T-helper 1 cell (primary cell): ENCODE data around the gene KRT80.

Experiments used
- DNase-seq, 5 donors: peaks; one replicate each; pipeline ENCODE4 v3.0.0-alpha.2; 2012 to 2020

Gene KRT80

DNA sequence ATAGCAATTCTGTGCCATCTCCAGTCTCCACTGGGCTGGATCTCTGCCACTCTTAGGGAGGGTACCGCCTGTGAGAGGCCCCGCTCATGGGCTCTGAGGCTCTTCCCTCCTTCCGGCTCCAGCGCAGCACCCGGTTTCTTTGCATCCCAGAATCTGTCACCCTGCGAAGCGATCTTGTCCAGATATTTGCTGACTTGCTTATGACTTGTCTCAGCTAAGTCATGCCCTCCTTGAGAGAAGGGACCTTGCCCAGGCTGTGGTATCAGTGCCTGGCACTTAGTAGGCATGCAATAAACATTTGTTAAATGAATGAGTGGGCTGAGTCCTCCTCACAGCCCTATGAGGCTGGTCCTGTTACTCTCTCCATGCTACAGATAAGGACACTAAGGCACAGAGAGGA lies 13.4 kb downstream of the KRT80 start:
- no peak for DNase-seq

DNA sequence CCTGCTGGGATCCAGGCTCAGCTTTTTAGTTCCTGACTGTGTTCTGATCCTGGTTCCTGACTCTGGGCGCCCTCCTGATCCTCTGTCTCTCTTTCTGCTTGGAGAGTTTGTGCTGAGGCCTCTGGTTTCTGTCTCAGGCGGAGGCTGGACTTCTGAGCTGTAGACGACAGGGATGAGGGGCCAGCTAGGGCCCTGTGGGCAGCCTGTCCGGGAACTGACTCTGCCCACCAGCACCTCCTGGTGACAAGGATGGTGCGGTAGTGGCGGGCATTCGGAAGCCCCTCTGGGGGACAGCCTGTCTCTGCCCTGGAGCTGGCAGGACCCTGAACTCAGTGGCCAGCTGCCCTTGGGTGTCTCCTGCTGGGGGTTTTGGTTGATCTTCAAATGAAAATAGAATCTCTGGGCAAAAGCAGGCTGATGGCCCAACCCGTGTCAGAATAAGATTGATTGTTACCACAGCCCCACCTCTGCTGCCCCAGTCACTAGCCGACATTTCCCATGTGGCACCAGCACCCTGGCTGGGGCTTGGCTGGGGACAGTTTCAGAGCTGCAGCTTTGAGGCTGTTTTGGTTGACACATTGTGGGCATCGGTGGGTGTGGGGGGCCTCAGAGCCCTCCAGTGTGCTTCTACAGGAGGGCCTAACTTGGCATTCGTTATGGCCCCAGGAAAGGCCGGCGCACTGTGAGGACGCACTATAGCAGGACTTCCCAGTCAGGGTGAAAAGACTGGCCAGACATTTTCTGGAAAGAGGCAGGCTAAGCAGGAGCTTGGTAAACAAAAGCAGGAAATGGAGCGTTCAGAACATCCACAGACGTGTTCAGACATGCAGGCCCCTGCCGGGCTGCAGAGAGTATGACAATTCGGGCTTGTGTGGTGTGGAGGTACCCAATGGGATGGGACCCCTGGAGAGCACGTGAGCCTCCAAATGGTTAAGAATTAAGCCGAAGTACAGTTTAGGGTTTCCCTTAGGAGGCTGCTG lies 16.2 kb downstream of the KRT80 start:
- no peak for DNase-seq

DNA sequence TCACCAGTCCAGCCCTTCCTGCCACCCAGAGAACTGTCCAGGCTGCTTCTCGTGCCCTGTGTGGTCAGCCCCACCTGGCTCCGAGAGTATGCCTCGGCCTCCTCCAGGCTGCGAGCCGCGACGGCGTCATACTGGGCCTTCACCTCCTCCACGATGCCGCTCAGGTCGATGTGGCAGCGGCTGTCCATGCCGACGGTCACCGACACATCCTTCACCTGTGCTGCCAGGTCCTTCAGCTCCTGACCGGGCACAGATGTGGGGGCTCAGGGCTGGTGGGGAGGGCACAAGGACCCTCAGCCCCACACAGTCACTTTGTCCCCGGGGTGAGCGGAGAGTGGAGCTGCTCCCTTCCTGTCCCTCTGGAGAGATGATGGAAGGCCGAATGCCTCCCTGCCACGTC lies 18.3 kb downstream of the KRT80 start:
- DNase-seq: no peak

DNA sequence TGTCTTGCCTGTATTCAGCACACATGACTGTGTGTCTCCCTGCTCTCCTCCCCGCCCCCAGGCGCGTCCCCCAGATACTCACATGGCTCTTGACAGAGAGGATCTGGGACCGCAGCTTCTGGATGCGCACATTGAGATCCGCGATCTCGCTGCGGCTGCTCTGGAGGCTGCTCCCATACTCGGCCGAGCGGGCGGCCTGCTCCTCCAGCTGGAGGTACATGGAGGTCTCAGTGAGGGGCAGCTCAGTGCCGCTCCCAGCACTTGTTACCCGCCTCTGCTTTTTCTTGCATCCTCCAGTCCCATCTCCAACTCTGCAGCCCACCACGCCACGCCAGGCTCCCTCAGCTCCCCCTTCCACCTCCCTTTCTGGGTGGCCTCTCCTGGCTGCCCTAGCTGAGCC lies 18.9 kb downstream of the KRT80 start:
- DNase-seq: no peak

DNA sequence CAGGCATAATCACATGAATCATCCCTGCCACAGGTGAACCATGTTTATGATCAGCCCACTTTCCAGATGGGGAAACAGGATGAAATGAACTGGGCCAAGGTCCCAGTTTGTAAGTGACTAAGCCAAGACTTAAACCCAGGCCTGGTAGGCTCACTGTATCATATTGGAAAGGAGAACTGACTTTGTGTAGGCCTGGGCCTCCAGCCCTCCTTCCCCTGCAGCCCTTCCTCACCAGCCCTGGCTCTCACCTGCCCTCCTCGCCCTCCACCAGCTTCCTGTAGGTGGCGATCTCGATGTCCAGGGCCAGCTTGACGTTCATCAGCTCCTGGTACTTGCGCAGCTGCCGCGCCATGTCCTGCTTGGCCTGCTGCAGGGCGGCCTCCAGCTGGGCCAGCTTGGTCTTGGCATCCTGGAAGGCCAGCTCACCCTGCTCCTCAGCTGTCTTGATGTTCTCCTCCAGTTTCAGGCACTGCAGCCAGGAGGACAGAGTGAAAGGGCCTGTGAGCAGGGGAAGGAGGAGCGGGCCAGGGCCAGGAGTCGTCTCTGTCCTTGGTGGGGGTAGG lies 19.8 kb downstream of the KRT80 start:
- DNase-seq: no peak

DNA sequence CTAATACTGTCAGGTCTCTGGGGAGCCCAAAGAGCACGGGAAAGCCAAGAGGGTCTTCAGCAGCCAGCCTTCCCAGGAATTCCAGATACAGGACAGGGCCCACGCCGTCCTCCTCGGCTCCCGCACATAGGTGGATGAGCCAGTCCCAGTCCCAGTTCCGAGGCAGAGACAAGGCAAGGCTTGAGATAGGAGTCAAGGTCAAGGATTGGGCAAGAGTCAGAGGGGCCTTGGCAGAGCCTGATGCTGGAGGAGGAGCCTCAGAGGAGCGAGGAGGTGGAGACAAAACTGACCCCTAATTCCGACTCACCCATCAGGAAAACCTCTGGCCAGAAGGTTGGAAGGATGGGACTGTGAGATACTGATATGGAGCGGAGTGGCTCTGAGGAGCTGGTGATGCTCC lies 21.0 kb downstream of the KRT80 start:
- no peak for DNase-seq

DNA sequence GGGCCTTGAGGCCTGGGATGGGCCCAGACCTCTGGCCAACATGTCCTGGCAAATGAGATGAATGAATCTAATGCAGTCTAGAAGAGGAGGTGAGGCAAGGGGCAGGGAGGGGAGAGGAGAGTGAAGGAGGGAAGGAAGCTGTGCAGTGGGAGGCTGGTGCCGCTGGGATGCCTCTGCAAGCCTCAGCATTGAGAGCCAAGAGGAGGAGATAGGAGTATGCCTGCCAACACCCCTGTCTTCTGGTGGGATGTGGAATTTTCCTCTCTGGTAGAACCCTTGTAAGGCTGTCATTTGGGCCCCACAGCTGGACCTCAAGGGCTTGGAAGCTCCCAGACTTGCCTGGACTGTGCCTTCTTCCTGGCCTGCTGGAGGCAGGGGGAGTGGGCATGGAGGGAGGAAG lies 21.9 kb downstream of the KRT80 start:
- DNase-seq: no peak

DNA sequence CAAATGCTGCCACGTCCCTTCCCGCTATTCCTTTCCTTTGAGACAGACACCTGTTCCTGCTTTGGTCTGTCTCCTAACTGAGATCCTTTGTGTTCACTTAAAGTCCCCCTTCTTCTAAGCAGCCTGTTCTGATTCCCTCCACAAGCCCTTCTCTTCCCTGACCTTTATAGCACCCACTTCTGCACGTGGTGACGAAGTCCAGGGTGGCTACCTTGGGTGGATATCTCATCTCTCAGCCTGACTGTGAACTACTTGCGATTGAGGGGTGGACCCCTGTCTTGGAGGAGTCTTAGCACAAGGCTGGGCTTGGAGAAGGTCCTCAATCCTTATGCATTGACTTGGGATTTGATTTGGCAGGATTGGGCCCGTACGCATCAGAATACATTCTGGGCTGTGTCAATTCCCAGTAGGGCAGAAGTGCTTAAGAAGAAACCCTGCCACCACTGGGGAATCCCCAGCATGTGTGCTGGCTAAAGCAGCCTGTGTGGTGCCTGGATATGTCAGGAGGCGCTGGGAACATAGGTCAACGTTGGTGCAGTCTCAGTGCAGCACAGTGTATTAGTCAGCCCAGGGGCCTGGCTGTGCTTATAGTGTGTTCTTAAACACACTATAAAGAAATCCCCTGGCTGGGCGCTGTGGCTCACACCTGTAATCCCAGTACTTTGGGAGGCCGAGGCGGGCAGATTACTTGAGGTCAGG lies 23.6 kb downstream of the KRT80 start:
- DNase-seq: no peak

DNA sequence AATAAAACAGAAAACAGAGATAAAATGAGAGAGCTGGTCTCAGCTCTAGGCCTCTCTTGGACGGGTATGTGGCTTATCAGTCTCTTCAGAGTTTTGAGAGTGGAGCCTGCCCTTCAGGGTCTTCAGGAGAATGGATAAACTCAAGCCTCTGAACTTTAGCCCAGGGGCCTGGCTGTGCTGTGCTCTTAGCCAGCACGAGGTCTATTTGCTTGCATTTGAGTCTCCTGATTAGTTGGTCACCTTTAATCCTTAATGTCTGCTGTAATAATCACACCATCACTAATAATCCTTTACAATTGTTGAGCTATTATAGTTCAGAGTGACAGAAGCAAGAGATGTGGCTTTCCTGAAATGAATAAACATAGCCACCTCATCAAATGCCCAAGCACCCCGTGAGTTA lies 24.3 kb downstream of the KRT80 start:
- DNase-seq: no peak

DNA sequence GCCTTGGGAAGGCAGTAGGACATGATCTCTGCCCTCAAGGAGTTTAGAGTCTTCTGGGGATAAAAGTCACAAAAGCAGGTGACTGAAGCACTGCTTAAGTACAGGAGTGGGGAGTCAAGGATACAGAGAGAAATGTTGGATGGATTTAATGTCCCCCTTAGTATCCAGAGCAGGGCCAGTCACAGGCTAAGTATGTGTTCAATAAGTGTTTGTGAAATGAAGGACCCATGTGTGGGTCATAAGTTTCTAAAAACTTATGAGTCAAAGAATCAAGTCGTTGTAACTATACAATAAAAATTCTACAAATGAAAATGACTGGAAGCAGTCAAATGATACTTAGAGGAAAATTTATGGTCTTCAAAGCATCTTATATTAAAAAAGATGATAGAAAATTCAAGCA lies 25.1 kb downstream of the KRT80 start:
- DNase-seq: no peak

DNA sequence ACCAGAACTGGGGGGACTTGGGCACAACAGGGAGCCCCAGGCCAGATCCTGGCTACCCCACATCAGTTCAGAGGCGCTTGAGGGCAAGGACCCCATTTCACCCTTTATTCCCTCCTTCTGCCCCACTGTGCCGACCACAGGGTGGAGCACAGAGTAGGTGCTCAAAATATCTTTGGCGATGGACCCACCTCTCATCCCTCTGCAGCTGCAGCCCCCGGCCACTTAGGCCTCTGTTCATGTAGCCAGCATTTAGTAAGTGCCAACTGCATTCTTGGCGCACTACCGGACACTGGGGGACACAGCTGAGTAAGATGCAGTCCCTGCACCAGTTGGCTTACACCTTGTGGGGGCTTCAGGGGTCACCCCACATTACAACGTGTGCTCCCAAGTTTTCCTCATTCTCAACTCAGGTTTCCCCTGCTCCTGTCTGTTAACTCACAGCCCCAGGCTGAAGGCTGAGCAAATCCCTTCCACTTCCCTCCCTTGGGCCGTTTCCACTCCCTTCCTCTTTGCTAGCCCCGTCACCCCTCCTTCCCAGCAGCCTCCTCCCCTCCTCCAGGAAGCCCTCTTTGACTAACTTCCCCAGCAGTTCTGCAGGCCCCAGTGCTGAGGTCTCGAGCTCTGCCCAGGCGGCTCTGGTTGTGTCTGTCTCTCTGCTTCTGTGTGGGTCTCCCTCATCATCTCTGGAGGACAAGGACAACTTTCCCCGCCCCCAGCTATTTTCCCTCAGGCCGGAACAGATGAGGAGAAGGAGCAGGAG lies 26.5 kb downstream of the KRT80 start:
- DNase-seq: no peak

DNA sequence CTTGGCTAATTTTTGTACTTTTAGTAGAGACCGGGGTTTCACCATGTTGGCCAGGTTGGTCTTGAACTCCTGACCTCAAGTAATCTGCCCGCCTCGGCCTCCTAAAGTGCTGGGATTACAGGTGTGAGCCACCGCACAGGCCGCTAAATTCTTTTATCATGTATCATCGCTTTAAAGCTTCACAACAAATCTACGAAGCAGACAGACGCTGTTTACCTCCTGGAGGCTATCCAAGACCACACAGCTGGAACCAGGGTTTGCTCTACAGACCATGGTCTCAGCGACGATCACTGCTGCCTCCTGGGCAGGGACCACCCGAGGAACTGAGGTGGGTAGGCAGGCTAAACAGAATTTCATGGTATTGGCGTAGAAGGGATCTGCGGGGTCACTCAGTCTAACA lies 27.2 kb downstream of the KRT80 start:
- DNase-seq: no peak

DNA sequence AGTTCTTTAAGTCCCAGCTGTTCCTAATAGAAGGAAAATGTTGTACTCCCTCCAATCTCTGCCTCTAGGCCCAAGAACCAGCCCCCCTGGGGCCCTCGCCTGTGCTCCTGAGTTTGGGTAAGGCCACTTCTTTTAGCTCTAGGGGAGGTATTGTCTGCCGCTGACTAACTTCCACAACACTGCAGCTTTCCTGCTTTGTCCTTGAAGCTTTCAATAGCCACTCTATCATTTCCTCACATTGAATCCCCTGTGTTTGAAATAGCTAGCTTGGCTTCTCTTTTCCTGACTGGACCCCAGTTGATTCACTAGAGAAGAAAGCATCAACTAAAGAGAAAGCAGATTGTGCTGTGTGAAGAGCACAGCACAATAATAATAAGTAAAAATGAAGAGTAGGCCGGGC lies 28.8 kb downstream of the KRT80 start:
- DNase-seq: no peak

DNA sequence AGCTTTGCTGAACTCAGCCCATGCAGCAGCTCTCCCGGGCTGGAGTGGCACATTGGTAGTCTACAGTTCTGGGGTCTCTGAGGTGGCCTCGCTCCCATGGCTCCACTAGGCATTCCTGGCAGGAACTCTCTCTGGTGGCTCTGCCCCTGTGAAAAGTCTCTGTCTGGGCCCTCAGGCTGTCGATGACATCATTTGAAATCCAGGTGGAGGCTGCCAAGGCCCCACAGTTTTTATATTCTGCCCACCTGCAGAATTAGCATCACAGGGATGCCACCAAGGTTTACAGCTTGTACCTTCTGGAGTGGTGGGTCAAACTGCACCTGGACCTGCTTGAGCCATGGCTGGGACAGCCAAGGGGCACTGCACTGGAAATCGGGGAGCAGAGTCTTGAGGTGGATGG lies 31.6 kb downstream of the KRT80 start:
- DNase-seq: no peak

DNA sequence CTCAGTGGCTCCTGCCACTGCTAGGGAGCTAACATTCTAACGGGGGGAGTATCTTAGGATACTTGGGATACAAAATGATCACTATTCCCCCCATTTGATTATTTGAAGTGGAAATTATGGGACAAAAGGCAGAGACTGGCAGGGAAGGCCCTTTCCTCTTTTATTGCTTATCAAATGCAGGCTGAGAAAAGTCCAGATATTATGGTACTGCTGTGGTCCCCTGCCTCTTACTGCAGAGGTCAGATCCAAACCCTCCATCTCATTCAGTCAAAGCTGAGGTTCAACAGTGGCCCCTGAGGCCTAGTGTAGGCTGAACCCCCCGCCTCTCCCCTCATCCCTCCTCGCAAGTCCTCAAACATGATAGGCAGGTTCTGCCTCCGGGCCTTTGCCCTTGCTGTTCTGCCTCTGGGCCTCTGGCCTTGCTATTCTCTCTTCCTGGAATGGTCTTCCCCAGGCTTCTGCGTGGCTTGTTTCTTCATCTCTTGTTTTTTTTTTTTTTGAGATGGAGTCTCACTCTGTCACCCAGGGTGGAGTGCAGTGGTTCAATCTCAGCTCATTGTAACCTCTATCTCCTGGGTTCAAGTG lies 34.2 kb downstream of the KRT80 start:
- no peak for DNase-seq

DNA sequence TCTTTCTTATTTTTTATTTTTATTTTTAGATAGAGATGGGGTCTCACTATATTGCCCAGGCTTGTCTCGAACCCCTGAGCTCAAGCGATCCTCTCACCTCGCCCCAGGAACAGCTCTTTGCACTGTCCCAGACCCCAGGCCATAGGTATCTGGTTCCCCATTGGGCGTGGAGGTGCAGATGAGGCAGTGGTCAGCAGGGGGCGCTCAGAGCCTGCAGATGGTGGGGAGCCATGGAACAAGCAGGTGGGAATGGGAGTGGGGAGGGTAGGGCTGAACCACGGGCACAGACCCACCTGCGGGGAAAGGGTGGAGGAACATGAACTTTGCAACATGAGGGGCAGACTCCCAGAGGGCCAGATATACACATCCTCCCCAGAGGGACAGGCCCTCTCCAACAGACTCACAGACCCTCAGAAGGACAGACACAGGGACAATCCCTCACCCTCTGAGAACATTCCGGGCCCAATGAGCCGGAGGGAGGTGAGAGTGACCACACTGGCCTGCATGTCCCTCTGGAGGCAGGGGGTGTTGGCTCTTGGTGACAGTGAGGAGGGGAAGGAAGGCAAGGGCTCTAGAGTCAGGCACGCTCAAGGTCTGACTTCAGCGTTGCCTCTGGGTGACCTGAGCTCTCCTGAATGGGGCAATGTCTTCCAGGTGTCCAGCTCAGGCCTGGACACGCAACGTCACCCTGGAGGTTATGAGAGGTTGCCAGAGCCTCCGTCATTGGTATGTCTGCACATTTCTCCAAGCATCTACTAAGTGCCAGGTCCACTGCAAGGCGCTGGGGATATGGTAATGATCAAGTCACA lies 34.9 kb downstream of the KRT80 start:
- peak; percentile 42 to 68 (median 53) for DNase-seq

DNA sequence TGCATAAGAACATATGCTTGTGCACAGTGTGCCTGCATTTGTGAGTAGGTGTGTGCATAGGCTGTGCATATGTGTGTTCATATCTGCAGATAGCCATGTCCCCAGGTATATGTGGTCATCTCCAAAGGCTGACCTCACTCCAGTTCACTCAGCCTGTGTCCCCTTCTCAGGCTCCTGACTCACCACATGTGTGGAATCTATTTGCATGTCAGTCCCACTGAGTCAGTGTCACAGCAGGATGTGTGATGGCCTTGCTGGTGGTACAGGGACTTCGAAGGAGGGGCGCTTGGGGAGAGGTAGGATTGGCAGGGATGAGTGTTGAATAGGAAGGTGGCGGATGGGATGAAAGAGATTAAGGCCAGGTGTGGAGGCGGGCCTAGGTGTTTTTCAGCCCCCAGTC lies 35.5 kb downstream of the KRT80 start:
- DNase-seq: no peak

DNA sequence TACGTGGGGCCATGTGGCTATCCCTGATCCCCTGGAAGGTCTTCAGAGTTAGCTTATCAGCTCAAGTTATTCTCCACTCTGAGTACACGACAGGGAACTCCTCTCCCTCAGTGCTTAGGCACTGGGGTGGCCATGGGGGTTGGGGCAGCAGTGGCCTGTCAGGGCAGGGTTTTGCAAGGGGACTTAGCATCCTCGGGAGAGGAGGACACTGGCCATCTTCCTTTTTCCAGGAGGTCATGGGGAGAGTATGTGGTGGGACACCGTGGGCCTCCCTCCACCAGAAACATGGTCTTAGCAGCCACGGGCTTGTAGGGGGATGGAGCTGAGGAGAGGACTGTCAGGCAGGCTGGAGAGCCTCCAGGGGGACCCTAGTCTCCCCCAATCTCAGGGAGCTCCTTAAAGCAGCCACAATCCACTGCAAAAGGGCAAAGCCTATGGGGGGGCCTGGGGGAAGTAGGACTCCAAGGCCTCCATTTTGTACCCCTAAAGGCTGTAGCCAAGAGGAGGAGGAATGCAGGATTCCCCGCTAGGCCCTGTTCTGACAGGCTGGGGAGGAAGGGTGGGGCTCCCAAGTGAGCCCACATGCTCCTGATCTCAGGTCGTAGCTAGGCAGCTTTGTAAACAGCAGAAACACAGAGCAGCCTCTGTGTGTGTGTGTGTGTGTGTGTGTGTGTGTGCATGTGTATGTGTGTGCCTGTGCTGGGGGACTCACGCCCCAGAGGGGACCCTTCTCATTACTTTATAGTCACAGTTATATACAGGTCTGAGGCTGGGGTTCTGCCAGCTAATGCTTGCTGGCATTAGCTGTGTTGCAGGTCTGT lies 36.6 kb downstream of the KRT80 start:
- peak in 3 of 5 donors; percentile 33 to 42 (median 38) for DNase-seq

DNA sequence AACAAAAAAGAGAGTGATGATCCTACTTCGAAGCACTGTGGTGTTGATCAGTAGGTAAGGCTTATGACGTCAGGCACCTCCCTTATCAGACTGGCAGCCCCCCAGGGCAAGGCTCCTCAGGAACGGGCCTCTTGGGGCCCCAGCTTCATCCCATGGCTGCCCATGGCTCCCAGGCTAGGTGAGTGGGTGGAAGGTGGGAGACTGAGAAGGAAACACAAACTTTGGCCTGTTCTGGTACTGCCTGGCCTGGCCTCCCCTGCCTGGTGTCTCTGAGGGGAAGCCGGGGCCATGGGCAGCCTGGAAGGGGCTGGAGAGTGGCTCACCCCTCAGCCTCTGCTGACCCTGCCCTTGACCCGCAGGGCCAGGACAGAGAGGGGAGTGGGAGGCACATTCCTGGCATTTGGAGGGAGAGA lies 38.9 kb downstream of the KRT80 start:
- DNase-seq: no peak

DNA sequence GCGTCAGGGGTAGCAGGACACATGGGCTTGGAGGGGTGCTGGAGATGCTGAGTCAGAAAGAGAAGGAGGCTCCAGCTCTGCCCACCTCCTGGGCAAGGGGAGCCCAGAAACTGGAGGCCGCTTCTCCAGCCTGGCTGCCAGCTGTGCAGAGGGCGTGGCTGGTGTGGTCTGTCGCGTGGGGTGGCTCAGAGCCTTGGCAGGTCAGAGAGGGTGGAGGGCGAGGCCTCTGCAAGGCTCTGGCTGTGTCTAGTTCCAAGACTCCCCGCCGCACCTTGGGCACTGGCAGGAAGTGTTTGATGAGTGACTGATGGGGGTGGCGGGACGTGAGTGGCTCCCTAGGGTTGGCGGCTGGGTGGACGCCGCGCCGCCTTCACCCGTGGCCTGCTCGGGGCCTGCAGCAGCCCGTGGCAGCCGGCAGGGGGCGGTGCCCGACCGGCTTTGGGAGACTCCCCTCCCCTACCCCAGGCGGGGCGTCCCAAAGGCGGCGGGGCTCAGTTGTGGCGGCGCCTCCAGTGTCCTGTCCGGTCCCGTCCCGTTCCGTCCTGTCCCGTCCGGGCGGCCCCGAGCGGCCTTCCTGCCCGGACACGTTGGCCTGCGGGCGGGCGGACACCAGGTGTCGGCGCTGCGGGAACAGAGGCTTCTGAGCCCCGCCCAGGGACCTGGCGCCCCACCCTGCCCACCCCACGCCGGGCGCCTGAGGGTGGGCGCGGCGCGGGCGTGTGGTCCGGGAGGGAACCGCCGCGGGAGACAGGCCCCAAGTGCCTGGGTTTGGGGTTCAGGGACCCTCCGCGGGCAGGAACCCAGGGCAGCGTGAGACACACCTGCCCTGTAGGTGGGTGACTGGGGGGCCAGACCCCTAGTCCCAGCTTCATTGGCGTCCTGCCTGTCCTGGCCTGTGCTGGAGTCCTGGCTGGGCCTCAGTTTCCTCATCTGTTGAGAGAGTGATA lies 39.7 kb downstream of the KRT80 start:
- peak; percentile 58 to 75 (median 64) for DNase-seq
